HG03039 (cell line): ENCODE results near the gene CDH4.

Source experiments
- ATAC-seq: cut with Tn5 transposase; IDR thresholded peaks from one replicate; pipeline ENCODE4 v1.9.1; 2021; ENCODE audit warnings: mild to moderate bottlenecking, moderate library complexity; ENCODE audit not compliant: unreplicated experiment

Gene CDH4

GRCh38 chr20:61861054-61861841, 609.2 kb downstream of the CDH4 start:
- no peak for ATAC-seq

- no peak for ATAC-seq
These were observed 609.8 kb downstream of the CDH4 start for GRCh38 chr20:61861858-61862257.

GRCh38 chr20:61862881-61863280, 610.8 kb downstream of the CDH4 start:
- no peak for ATAC-seq

- no peak for ATAC-seq
These were observed 612.4 kb downstream of the CDH4 start for GRCh38 chr20:61864481-61864880.

- ATAC-seq = no peak
These were observed 613.3 kb downstream of the CDH4 start for GRCh38 chr20:61865353-61865752.

- ATAC-seq = no peak
These were observed 614.1 kb downstream of the CDH4 start for GRCh38 chr20:61866165-61866564.

GRCh38 chr20:61868006-61868405, 615.9 kb downstream of the CDH4 start:
- ATAC-seq = no peak

GRCh38 chr20:61868466-61869090, 616.5 kb downstream of the CDH4 start:
- no peak for ATAC-seq

GRCh38 chr20:61869750-61870507, 617.9 kb downstream of the CDH4 start:
- no peak for ATAC-seq

- ATAC-seq = no peak
These were observed 619.1 kb downstream of the CDH4 start for GRCh38 chr20:61871160-61871559.

- ATAC-seq = no peak
These were observed 619.9 kb downstream of the CDH4 start for GRCh38 chr20:61871913-61872312.

- no peak for ATAC-seq
These were observed 620.4 kb downstream of the CDH4 start for GRCh38 chr20:61872371-61872900.

GRCh38 chr20:61873651-61874420, 621.8 kb downstream of the CDH4 start:
- no peak for ATAC-seq

GRCh38 chr20:61874421-61875068, 622.5 kb downstream of the CDH4 start:
- no peak for ATAC-seq

GRCh38 chr20:61875221-61875885, 623.3 kb downstream of the CDH4 start:
- ATAC-seq = no peak

- no peak for ATAC-seq
These were observed 623.9 kb downstream of the CDH4 start for GRCh38 chr20:61875996-61876395.

GRCh38 chr20:61876952-61877728, 625.1 kb downstream of the CDH4 start:
- no peak for ATAC-seq

- ATAC-seq = no peak
These were observed 625.9 kb downstream of the CDH4 start for GRCh38 chr20:61877776-61878477.
